ENCODE data around the gene MAD1L1. TPM values are rescaled to one million over a fixed set of nuclear protein-coding genes. Genes with fewer than 3 reads are reported as not detected.

MAD1L1 gene
- total and polyA plus RNA-seq, 10 donors, result 47.3 to 118 (median 68.2) TPM

DNA sequence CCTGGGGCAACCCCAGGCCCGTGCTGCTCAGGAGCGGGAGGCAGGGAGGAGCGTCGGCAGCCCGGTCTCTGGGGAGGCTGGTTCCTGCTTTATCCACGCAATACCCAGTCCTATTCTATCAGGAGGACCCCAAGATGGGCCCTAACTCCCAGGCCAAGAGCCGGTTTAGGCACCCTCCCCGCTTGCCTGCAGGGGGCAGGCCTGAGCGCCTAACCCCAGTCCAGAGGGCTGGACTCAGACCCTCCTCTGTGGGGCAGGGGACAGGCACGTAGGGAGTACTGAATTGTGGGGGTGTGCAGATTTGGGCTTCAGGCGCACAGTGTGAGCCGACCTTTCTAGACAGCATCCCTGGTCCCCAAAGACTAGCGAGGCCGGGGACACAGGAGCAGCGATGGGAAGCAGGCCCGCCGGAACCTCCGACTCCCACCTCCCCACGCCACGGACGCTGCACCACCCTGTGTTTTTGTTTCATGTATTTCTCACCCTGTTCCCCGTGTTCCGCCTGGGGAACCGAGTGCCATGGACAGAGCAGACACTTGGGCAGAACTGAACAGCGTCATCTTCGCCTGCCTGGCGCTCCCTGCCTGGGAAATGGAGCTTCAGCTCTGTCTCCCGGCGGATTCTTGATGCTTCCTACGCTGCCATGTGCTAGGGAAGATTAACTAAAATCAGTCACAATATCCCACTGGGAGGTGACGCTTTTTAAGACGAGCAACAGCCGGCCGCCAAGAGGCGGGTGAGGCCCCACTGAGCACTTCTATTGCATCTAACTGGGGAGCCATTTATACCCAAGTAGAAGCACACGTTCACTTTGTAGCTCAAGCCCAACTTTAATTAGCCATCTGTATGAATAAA, 14.6 kb upstream of the MAD1L1 start:
- peaks cover 21 to 83% (median 54%) of the 10 kb centered on the region in 6 donors for H3K4me1 ChIP-seq
- TF ChIP-seq, protein P1, sequence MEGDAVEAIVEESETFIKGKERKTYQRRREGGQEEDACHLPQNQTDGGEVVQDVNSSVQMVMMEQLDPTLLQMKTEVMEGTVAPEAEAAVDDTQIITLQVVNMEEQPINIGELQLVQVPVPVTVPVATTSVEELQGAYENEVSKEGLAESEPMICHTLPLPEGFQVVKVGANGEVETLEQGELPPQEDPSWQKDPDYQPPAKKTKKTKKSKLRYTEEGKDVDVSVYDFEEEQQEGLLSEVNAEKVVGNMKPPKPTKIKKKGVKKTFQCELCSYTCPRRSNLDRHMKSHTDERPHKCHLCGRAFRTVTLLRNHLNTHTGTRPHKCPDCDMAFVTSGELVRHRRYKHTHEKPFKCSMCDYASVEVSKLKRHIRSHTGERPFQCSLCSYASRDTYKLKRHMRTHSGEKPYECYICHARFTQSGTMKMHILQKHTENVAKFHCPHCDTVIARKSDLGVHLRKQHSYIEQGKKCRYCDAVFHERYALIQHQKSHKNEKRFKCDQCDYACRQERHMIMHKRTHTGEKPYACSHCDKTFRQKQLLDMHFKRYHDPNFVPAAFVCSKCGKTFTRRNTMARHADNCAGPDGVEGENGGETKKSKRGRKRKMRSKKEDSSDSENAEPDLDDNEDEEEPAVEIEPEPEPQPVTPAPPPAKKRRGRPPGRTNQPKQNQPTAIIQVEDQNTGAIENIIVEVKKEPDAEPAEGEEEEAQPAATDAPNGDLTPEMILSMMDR (IDR thresholded peaks at IDR 0.05 in 8 of 11, conservative IDR thresholded peaks at IDR 0.05 in 3 of 11), result peak; percentile 27 to 81 (median 68)
- TF ChIP-seq POLR2A (IDR thresholded peaks at IDR 0.05) (no peak), POLR2AphosphoS5 (IDR thresholded peaks at IDR 0.05) (peak in 2 of 3 donors; percentile 58 to 73)
- intact Hi-C loops (cut with DNase I; ENCODE audit: low total_unique reads), result loop anchor here (5.0 kb wide), 1 partner anchor 65 kb away; the partner anchor contains the start of gene SNX8
- peaks cover 0 to 26% (median 9%) of the 10 kb centered on the region in 6 donors for H3K36me3 ChIP-seq
- no peaks in the 10 kb centered on the region for H3K9me3 ChIP-seq
- peak overlapping the region in 7 of 8 donors; percentile 5 to 55 (median 32) for H3K27ac ChIP-seq
- 71 to 80% (median 75%) methylated on average over 33 to 36 of the region's 36 CpGs for WGBS, 5 donors
- no peaks in the 10 kb centered on the region for H3K27me3 ChIP-seq (replicated peaks in 1 of 7)
- no peak for DNase-seq
- H3K4me3 ChIP-seq, result peak overlapping the region in 2 of 8 donors; percentile 10 to 39

DNA sequence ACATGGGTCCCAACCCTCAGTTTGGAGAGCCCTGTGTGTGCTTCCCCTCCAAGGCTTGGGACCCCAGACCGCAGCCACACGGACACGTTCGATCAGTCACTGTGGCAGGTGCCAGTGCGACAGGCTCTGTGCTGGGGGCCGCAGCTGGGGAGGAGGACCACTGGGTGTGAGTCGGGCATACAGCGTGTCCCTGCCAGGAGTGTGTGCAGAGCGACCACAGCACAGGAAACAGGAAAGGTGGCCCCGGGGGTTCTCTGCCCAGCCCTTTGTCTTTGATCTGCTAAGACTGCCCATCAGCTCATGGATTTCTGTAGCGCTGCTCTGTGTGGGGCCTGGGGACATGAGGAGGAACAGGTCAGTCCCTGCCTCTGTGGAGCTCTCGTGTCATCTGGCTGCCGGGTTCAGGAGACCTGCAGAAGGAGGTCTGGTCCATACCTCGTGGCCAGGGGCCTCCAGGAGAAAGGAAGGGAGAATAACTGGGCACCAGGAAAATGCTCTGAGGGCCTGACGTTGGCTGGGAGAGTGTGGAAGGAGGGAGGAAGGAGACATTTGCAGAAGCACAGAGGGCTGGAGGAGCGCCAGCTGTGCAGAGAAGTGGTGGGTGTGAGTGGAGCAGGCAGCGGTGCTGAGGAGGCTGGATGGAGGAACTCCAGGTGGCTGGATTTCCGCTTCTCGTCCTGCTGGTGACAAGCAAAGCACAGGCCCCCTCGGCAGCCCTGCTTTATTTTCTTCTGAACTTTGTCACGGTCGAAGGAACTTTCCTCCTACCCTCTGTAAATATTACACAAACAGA, 13.3 kb upstream of the MAD1L1 start:
- Histone ChIP-seq H3K27ac (no peak overlapping the region), H3K4me3 (no peak overlapping the region), H3K36me3 (peaks cover 0 to 14% (median 4%) of the 10 kb centered on the region in 6 donors), H3K27me3 (replicated peaks in 1 of 7) (no peaks in the 10 kb centered on the region), H3K9me3 (no peaks in the 10 kb centered on the region), H3K4me1 (peaks cover 23 to 90% (median 59%) of the 10 kb centered on the region in 6 donors)
- TF ChIP-seq POLR2AphosphoS5 (IDR thresholded peaks at IDR 0.05) (peak; percentile 27 to 65 (median 47)), POLR2A (IDR thresholded peaks at IDR 0.05) (no peak)
- 20 to 45% (median 29%) methylated on average over 21 to 22 of the region's 22 CpGs for WGBS, 5 donors
- no peak for DNase-seq
- intact Hi-C loops (cut with DNase I; ENCODE audit: low total_unique reads), result loop anchor here (5.0 kb wide), 1 partner anchor 66 kb away; the partner anchor contains the start of gene SNX8

DNA sequence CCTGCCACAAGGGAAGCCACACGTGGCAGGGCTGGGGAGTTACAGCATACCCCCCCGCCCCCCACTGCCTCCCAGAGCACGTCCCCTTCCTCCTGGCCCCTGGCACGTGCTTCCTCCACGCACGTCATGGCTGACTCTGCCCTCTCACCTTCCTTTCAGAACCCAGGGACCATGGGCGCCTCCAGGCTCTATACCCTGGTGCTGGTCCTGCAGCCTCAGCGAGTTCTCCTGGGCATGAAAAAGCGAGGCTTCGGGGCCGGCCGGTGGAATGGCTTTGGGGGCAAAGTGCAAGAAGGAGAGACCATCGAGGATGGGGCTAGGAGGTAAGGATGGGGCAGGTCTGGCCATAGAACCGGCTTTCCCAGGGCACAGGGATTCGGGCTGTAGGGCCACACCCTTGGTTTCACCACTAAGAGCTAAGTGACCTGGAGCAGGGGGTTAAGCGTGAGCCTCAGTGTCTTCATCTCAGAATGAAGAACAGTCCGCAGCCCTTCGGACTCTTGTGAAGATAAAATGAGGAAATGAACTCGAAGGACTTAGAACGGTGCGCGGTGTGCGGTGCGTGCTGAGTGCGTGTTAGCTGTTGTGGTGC, 11.8 kb upstream of the MAD1L1 start:
- Histone ChIP-seq H3K27me3 (replicated peaks in 1 of 7) (no peaks in the 10 kb centered on the region), H3K4me3 (no peak overlapping the region), H3K4me1 (peaks cover 29 to 98% (median 68%) of the 10 kb centered on the region in 6 donors), H3K27ac (no peak overlapping the region), H3K9me3 (no peaks in the 10 kb centered on the region), H3K36me3 (peaks cover 0 to 7% (median under 1%) of the 10 kb centered on the region in 6 donors)
- no peak for DNase-seq
- WGBS, 5 donors, result 69 to 78% (median 75%) methylated on average over 25 of the region's 25 CpGs
- TF ChIP-seq POLR2AphosphoS5 (IDR thresholded peaks at IDR 0.05), result peak in 1 of 3 donors; percentile 38
- TF ChIP-seq, protein P1 (IDR thresholded peaks at IDR 0.05 in 8 of 11, conservative IDR thresholded peaks at IDR 0.05 in 3 of 11), result no peak
- intact Hi-C loops (cut with DNase I; ENCODE audit: low total_unique reads), result loop anchor here (5.0 kb wide), 1 partner anchor 108 kb away; the partner anchor contains the start of gene EIF3B

DNA sequence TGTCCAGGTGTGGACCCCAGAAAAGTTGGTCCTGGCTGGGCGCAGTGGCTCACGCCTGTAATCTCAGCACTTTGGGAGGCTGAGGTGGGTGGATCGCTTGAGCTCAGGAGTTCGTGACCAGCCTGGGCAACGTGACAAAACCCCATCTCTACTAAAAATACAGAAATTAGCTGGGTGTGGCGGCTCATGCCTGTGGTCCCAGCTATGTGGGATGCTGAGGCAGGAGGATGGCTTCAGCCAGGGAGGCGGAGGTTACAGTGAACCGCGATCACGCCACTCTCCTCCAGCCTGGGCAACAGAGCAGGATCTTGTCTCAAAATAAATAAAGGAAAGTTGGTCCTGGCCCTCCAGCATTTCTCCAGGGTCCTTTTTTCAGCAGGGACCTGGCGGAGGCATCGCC, 10.7 kb upstream of the MAD1L1 start:
- 84 to 92% (median 90%) methylated on average over 12 of the region's 12 CpGs for WGBS, 5 donors
- intact Hi-C loops (cut with DNase I; ENCODE audit: low total_unique reads), result loop anchor here (5.0 kb wide), 1 partner anchor 109 kb away; the partner anchor contains the start of gene EIF3B
- Histone ChIP-seq H3K4me3 (no peak overlapping the region), H3K27ac (no peak overlapping the region), H3K36me3 (peaks cover 0 to 18% (median 11%) of the 10 kb centered on the region in 6 donors), H3K9me3 (no peaks in the 10 kb centered on the region), H3K27me3 (replicated peaks in 1 of 7) (no peaks in the 10 kb centered on the region), H3K4me1 (peaks cover 21 to 98% (median 59%) of the 10 kb centered on the region in 6 donors)
- DNase-seq, result no peak
- TF ChIP-seq POLR2AphosphoS5 (IDR thresholded peaks at IDR 0.05) (no peak), POLR2A (IDR thresholded peaks at IDR 0.05) (no peak)
- TF ChIP-seq, protein P1 (IDR thresholded peaks at IDR 0.05 in 8 of 11, conservative IDR thresholded peaks at IDR 0.05 in 3 of 11), result no peak
